NT2/D1 (cell line): ENCODE data around the gene URGCP.

Experiments
- DNase-seq: peaks from one replicate; pipeline ENCODE4 v3.0.0-alpha.2; 2011; ENCODE audit warnings: low read depth, low spot score
- H3K27me3 ChIP-seq: 2 replicates; pipeline ENCODE4 v1.6.0; 2011; ENCODE audit warnings: mild to moderate bottlenecking; ENCODE audit not compliant: insufficient read length, insufficient read depth
- H3K36me3 ChIP-seq: 2 replicates; pipeline ENCODE4 v1.6.1; 2011; ENCODE audit warnings: mild to moderate bottlenecking, low read length, mixed read lengths; ENCODE audit not compliant: insufficient read depth, insufficient read length
- H3K4me1 ChIP-seq: 2 replicates; pipeline ENCODE4 v1.5.1; 2011; ENCODE audit not compliant: insufficient read depth, insufficient read length
- H3K4me3 ChIP-seq: 2 replicates; pipeline ENCODE4 v1.5.1; 2011; ENCODE audit warnings: low read depth; ENCODE audit not compliant: insufficient read length
- H3K9ac ChIP-seq: 2 replicates; pipeline ENCODE4 v1.6.0; 2011; ENCODE audit warnings: low read depth; ENCODE audit not compliant: insufficient read length
- H3K9me3 ChIP-seq: 2 replicates; pipeline ENCODE4 v1.5.1; 2011; ENCODE audit warnings: mild to moderate bottlenecking, low read length; ENCODE audit not compliant: insufficient read depth
- SUZ12 ChIP-seq: IDR thresholded peaks from 2 replicates; pipeline ENCODE4 v1.6.1; 2011; ENCODE audit not compliant: insufficient read length, insufficient read depth; ENCODE audit errors: extremely low read depth
- YY1 ChIP-seq: IDR thresholded peaks from 2 replicates; pipeline ENCODE4 v1.6.1; 2011; ENCODE audit not compliant: insufficient read length, insufficient read depth
- ZNF274 ChIP-seq: IDR thresholded peaks from 2 replicates; pipeline ENCODE4 v1.6.1; 2011; ENCODE audit warnings: mild to moderate bottlenecking, low read depth, low read length

The URGCP gene

GRCh38 chr7:43856316-43856715, 50.1 kb downstream of the URGCP start:
- Histone ChIP-seq H3K9me3 (peaks cover 12% of the 10 kb centered on the region; the same call in 1 of the 2 replicates), H3K4me1 (no peaks in the 10 kb centered on the region), H3K36me3 (no peaks in the 10 kb centered on the region), H3K9ac (no peak overlapping the region), H3K27me3 (no peaks in the 10 kb centered on the region), H3K4me3 (no peak overlapping the region)
- no peak for DNase-seq
- no peak for TF ChIP-seq SUZ12
- TF ChIP-seq ZNF274, result no peak
- no peak for TF ChIP-seq YY1

DNA sequence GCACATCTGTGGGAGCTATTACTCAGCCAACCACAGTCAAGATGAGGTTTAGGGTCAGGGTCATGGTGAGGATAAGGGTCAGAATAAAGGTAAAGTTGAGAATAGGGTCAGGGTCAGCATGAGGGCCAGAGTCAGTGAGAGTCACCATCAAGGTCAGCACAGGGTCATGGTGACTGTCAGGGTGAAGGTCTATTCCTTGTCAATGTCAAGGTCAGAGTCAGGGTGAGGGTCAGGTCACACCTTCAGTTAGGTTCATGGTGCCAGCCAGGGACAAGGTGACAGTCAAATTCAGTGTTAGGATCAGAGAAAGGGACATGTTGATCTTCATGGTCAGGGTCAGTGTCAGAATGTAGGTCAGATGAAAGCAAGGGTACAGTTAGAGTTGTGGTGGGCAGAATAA, 51.2 kb downstream of the URGCP start:
- H3K27me3 ChIP-seq, result no peaks in the 10 kb centered on the region
- no peak overlapping the region for H3K9ac ChIP-seq
- TF ChIP-seq YY1 (no peak), ZNF274 (no peak), SUZ12 (no peak)
- no peak overlapping the region for H3K4me3 ChIP-seq
- H3K4me1 ChIP-seq, result no peaks in the 10 kb centered on the region
- H3K9me3 ChIP-seq, result peaks cover 22% of the 10 kb centered on the region; the same call in 1 of the 2 replicates
- DNase-seq, result no peak
- H3K36me3 ChIP-seq, result no peaks in the 10 kb centered on the region

- Histone ChIP-seq H3K4me1 (no peaks in the 10 kb centered on the region), H3K27me3 (no peaks in the 10 kb centered on the region), H3K4me3 (no peak overlapping the region), H3K36me3 (no peaks in the 10 kb centered on the region), H3K9me3 (peaks cover 11% of the 10 kb centered on the region; the same call in 1 of the 2 replicates), H3K9ac (no peak overlapping the region)
- TF ChIP-seq ZNF274, result no peak
- TF ChIP-seq YY1, result no peak
- TF ChIP-seq SUZ12, result no peak
- no peak for DNase-seq
Measured at GRCh38 chr7:43851805-43852204, 54.6 kb downstream of the URGCP start.

GRCh38 chr7:43850348-43851116, 55.9 kb downstream of the URGCP start:
- no peak for DNase-seq
- TF ChIP-seq YY1 (no peak), SUZ12 (no peak), ZNF274 (no peak)
- H3K27me3 ChIP-seq, result no peaks in the 10 kb centered on the region

GRCh38 chr7:43849047-43849446, 57.3 kb downstream of the URGCP start:
- no peaks in the 10 kb centered on the region for H3K36me3 ChIP-seq
- no peak for DNase-seq
- no peak overlapping the region for H3K9ac ChIP-seq
- H3K9me3 ChIP-seq, result peaks cover 11% of the 10 kb centered on the region; the same call in 1 of the 2 replicates
- H3K27me3 ChIP-seq, result no peaks in the 10 kb centered on the region
- H3K4me3 ChIP-seq, result no peak overlapping the region
- H3K4me1 ChIP-seq, result no peaks in the 10 kb centered on the region
- no peak for TF ChIP-seq SUZ12
- no peak for TF ChIP-seq ZNF274
- TF ChIP-seq YY1, result no peak

More at GRCh38 chr7:43850348-43851116, 55.9 kb downstream of the URGCP start:
- H3K4me3 ChIP-seq, result no peak overlapping the region
- H3K9me3 ChIP-seq, result peaks cover 11% of the 10 kb centered on the region; the same call in 1 of the 2 replicates
- H3K4me1 ChIP-seq, result no peaks in the 10 kb centered on the region
- H3K9ac ChIP-seq, result no peak overlapping the region
- H3K36me3 ChIP-seq, result no peaks in the 10 kb centered on the region

DNA sequence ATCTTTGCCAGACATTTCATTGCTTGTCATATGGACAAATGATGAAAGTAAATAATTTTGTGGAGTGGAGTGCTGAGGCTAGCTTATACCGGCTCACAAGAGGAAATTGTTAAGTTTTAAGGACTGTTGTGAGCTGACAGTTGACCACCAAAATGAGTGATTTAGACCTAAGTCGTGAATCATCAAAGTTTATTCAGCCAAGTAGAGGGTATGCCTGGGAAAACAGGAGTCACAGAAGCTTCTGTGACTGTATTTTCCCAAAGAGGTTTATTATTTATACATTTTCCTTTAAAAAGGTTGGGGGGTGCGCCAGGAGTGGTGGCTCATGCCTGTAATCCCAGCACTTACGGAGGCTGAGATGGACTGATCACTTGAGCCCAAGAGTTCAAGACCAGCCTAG, 58.9 kb downstream of the URGCP start:
- H3K27me3 ChIP-seq, result no peaks in the 10 kb centered on the region
- no peaks in the 10 kb centered on the region for H3K36me3 ChIP-seq
- no peaks in the 10 kb centered on the region for H3K4me1 ChIP-seq
- H3K4me3 ChIP-seq, result no peak overlapping the region
- H3K9me3 ChIP-seq, result peaks cover 11% of the 10 kb centered on the region; the same call in 1 of the 2 replicates
- H3K9ac ChIP-seq, result no peak overlapping the region
- no peak for DNase-seq
- TF ChIP-seq ZNF274 (no peak), SUZ12 (no peak), YY1 (no peak)

DNA sequence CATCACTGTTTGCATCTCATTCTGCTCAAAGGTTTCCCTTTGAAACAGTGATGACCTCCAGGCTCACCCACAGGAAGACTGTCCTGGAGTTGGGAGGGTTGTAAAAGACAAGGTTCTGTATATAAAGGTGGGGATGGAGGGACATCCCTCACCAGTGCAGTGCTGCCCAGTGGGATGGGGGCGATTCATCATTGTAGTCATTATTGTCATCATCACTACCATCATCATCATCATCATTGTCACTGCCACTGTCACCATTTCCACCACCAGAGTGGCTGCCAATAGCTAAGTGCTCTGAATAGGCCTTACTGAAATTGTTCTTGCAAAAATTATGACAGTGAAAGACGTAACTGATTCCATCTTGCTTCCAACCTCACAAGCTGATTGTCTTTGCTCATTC, 61.7 kb downstream of the URGCP start:
- DNase-seq, result no peak
- H3K4me3 ChIP-seq, result no peak overlapping the region

More for the DNA sequence above, 61.7 kb downstream of the URGCP start:
- Histone ChIP-seq H3K27me3 (no peaks in the 10 kb centered on the region), H3K36me3 (no peaks in the 10 kb centered on the region), H3K9me3 (no peaks in the 10 kb centered on the region), H3K9ac (no peak overlapping the region), H3K4me1 (no peaks in the 10 kb centered on the region)
- TF ChIP-seq ZNF274, result no peak
- no peak for TF ChIP-seq SUZ12
- TF ChIP-seq YY1, result no peak
